ENCODE data around the gene SEZ6L2. TPM values are rescaled to one million over a fixed set of nuclear protein-coding genes. Genes with fewer than 3 reads are reported as not detected.

Gene SEZ6L2
- total and polyA plus RNA-seq, 9 of the 15 experiments (the other 6 are each of a cell fraction or from before 2014, with no cell fraction given) = 0.10 to 2.1 (median 0.72) TPM

- ATAC-seq = no peak; the same call in 2 of the 3 replicates
Observed at GRCh38 chr16:29912087-29912486, 12.7 kb upstream of the SEZ6L2 start.

More at GRCh38 chr16:29912087-29912486, 12.7 kb upstream of the SEZ6L2 start:
- FAIRE-seq = no peak
- no peak overlapping the region for H3K27ac ChIP-seq (ENCODE audit: extremely low read depth, low read depth, low read length)
- in situ Hi-C loops (cut with MboI) (no loop called here), intact Hi-C loops (cut with micrococcal nuclease) (no loop called here)
- no peaks in the 10 kb centered on the region for H3K9me3 ChIP-seq (replicated peaks; ENCODE audit: control insufficient read depth, insufficient read depth, low read depth, low read length)
- H3K9ac ChIP-seq (ENCODE audit: insufficient read depth in 1 of 2, low read depth in 2 of 2, low read length in 2 of 2) = peak overlapping the region in 1 of 2 experiments; percentile 57; a peak in 1 of 4 replicates
- H3K4me2 ChIP-seq (ENCODE audit: insufficient read depth, low read length) = no peak overlapping the region
- no peaks in the 10 kb centered on the region for H3K27me3 ChIP-seq (ENCODE audit: control insufficient read depth in 2 of 2, insufficient read depth in 2 of 2, low read length in 2 of 2)
- 76% methylated on average over 10 of the region's 11 CpGs for WGBS (ENCODE audit: insufficient coverage, low coverage, missing lambda C conversion rate)
- BruUV-seq (replicated peaks) = no TSS peak
- no peak for DNase-seq (ENCODE audit: extremely low read depth in 1 of 4, low spot score in 3 of 4)
- peaks cover 0 to 9% of the 10 kb centered on the region in 2 experiments; a peak in 2 of 5 replicates for H3K4me1 ChIP-seq (replicated peaks in 1 of 2; ENCODE audit: control insufficient read depth in 2 of 2, insufficient read depth in 2 of 2, low read length in 2 of 2)
- no peak overlapping the region for H2AFZ ChIP-seq (ENCODE audit: low read depth, low read length)
- H3K4me3 ChIP-seq = no peak overlapping the region
- H4K20me1 ChIP-seq (replicated peaks; ENCODE audit: control insufficient read depth, insufficient read depth, low read length) = no peaks in the 10 kb centered on the region
- peaks cover 12% of the 10 kb centered on the region; the same call in 2 of the 3 replicates for H3K36me3 ChIP-seq (ENCODE audit: control insufficient read depth, insufficient read depth, low read length)
- ChIA-PET POLR2A (interaction anchor here (1.3 to 3.2 kb wide), 2 partner anchors 12 to 14 kb away, joined by 5 to 10 read pairs; partner anchors contain the start of genes ASPHD1, KCTD13 and SEZ6L2), CTCF (ENCODE audit: low intra/inter-chr PET ratio) (interaction anchor here (0.6 kb wide), 1 partner anchor 107 kb away, joined by 4 read pairs; no protein-coding TSS in a partner anchor)
- H3K79me2 ChIP-seq (ENCODE audit: control insufficient read depth, insufficient read depth, low read length) = no peaks in the 10 kb centered on the region
- H3K9me1 ChIP-seq (ENCODE audit: control insufficient read depth, insufficient read depth, low read length) = no peaks in the 10 kb centered on the region
- 0 out of 2 replicates have a peak, but pooled peaks have one; percentile 36 for TF ChIP-seq SUPT5H (IDR thresholded peaks at IDR 0.05)
- no peak for TF ChIP-seq HCFC1 (IDR thresholded peaks at IDR 0.05; ENCODE audit: low read depth, low read length)
- no peak for TF ChIP-seq ETS2 (tag; IDR thresholded peaks at IDR 0.05; ENCODE audit: borderline replicate concordance, poor library complexity, severe bottlenecking)
- TF ChIP-seq ATF2 (CRISPR knock-in tag; IDR thresholded peaks at IDR 0.05) = no peak
- no peak for TF ChIP-seq ZFP91 (CRISPR knock-in tag; IDR thresholded peaks at IDR 0.05)
- TF ChIP-seq RBFOX2 (IDR thresholded peaks at IDR 0.05; ENCODE audit: low read depth, low read length) = 0 out of 2 replicates have a peak, but pooled peaks have one; percentile 4
- TF ChIP-seq POLR2G (IDR thresholded peaks at IDR 0.05; ENCODE audit: low read depth, low read length) = peak; percentile 63; the same call in 1 of the 2 replicates
- TF ChIP-seq LCOR (CRISPR knock-in tag; IDR thresholded peaks at IDR 0.05) = no peak

Data from K562 (cell line).